B cell (primary cell): Measurements from ENCODE around the gene ATG13. TPM values are rescaled to one million over a fixed set of nuclear protein-coding genes. Genes with fewer than 3 reads are reported as not detected.

Source experiments
- ATAC-seq: fragments of 200-7000 bp; cut with Tn5 transposase; one replicate; pipeline ENCODE4 v1.10.0; 2021; ENCODE audit warnings: low read depth, mild to moderate bottlenecking, moderate number of reproducible peaks, moderate library complexity
- CTCF ChIA-PET: fragments of 350-600 bp; sonication (Branson Sonifier 250); formaldehyde crosslinking; loops from one replicate; lab custom pipeline; 2021; ENCODE audit warnings: antibody characterized with exemption, inconsistent platforms; lab: Charles Lee
- POLR2A ChIA-PET: fragments of 350-600 bp; sonication (Branson Sonifier 250); formaldehyde crosslinking; loops from one replicate; lab custom pipeline; 2021; ENCODE audit warnings: antibody characterized with exemption; lab: Charles Lee
- DNase-seq: peaks from one replicate; pipeline ENCODE4 v3.0.0; 2013
- H2AFZ ChIP-seq: 2 replicates; pipeline ENCODE4 v1.6.1; 2012; ENCODE audit warnings: mild to moderate bottlenecking, low read depth, low read length; ENCODE audit not compliant: insufficient read depth, poor library complexity, severe bottlenecking
- H3K27ac ChIP-seq, 2 donors: 1 replicate in 1 of 2; 2 replicates in 1 of 2; pipeline ENCODE4 v1.5.1; 2012 to 2013; ENCODE audit warnings: low read length in 2 of 2, mild to moderate bottlenecking in 2 of 2, moderate library complexity in 1 of 2
- H3K27me3 ChIP-seq, 4 experiments: fragments of 200-600 bp in 1 of 4; sonication (generic) in 1 of 4; replicated peaks in 1 of 4; 1 replicate in 2 of 4; 2 replicates in 2 of 4; pipeline versions ENCODE4 v1.6.1 to v1.7.0; 2013 to 2016; ENCODE audit warnings: low read length in 3 of 4, mild to moderate bottlenecking in 2 of 4, mixed read lengths in 1 of 4, moderate library complexity in 1 of 4; ENCODE audit not compliant: insufficient read depth in 4 of 4, control insufficient read depth in 3 of 4; ENCODE audit errors: control extremely low read depth in 1 of 4
- H3K36me3 ChIP-seq, 2 experiments: replicated peaks in 1 of 2; 1 replicate in 1 of 2; 2 replicates in 1 of 2; pipeline versions ENCODE4 v1.6.1 to v1.7.1; 2013; ENCODE audit warnings: low read length in 1 of 2; ENCODE audit not compliant: insufficient read depth in 2 of 2, control insufficient read depth in 1 of 2; ENCODE audit errors: control extremely low read depth in 1 of 2, extremely low read depth in 1 of 2
- H3K4me1 ChIP-seq, 2 donors: fragments of 200-600 bp in 1 of 2; sonication (generic) in 1 of 2; 1 replicate in 1 of 2; 2 replicates in 1 of 2; pipeline versions ENCODE4 v1.5.1 to v1.6.1; 2013 to 2017; ENCODE audit warnings: low read length in 2 of 2; ENCODE audit not compliant: control insufficient read depth in 2 of 2, insufficient read depth in 2 of 2
- H3K4me2 ChIP-seq: replicated peaks from 2 replicates; pipeline ENCODE3; 2012; ENCODE audit warnings: mild to moderate bottlenecking, low read depth, low read length; ENCODE audit not compliant: poor library complexity, severe bottlenecking
- H3K4me3 ChIP-seq, 5 experiments: fragments of 200-600 bp in 1 of 5; sonication (generic) in 1 of 5; 1 replicate in 3 of 5; 2 replicates in 2 of 5; pipeline versions ENCODE4 v1.5.1 to v1.7.0; 2011 to 2016; ENCODE audit warnings: low read length in 4 of 5, mild to moderate bottlenecking in 4 of 5, low read depth in 2 of 5, control low read depth in 1 of 5, moderate library complexity in 1 of 5; ENCODE audit not compliant: insufficient read depth in 1 of 5; ENCODE audit errors: control extremely low read depth in 1 of 5, extremely low read depth in 1 of 5
- H3K79me2 ChIP-seq: fragments of 200-600 bp; sonication (generic); one replicate; pipeline ENCODE4 v1.6.0; 2016; ENCODE audit warnings: low read length; ENCODE audit not compliant: control insufficient read depth, insufficient read depth
- H3K9ac ChIP-seq: fragments of 200-600 bp; sonication (generic); 2 replicates; pipeline ENCODE4 v1.6.1; 2017; ENCODE audit warnings: mild to moderate bottlenecking, low read length, moderate library complexity
- H3K9me3 ChIP-seq, 3 donors: one replicate each; pipeline versions ENCODE4 v1.6.1 to v1.7.1; 2013; ENCODE audit warnings: low read length in 2 of 3; ENCODE audit not compliant: control insufficient read depth in 2 of 3, insufficient read depth in 1 of 3; ENCODE audit errors: control extremely low read depth in 1 of 3
- H4K20me1 ChIP-seq: 2 replicates; pipeline ENCODE4 v1.6.0; 2012; ENCODE audit warnings: mild to moderate bottlenecking, low read length; ENCODE audit not compliant: insufficient read depth, control insufficient read depth, poor library complexity, severe bottlenecking
- H3K27ac Mint-ChIP-seq: one replicate; pipeline ENCODE4 v1.8.0; 2021; ENCODE audit warnings: mixed read lengths
- H3K27me3 Mint-ChIP-seq: one replicate; pipeline ENCODE4 v1.8.0; 2021; ENCODE audit warnings: mixed read lengths
- H3K4me1 Mint-ChIP-seq: one replicate; pipeline ENCODE4 v1.8.0; 2021; ENCODE audit warnings: mixed read lengths
- H3K4me3 Mint-ChIP-seq: one replicate; pipeline ENCODE4 v1.8.0; 2021; ENCODE audit warnings: mixed read lengths
- H3K9me3 Mint-ChIP-seq: one replicate; pipeline ENCODE4 v1.8.0; 2022; ENCODE audit warnings: mixed read lengths; ENCODE audit not compliant: insufficient read depth
- CTCF ChIP-seq: fragments of 200-600 bp; IDR thresholded peaks from one replicate; pipeline ENCODE4 v1.8.0; 2022; ENCODE audit warnings: antibody characterized with exemption, mild to moderate bottlenecking
- EZH2 ChIP-seq: IDR thresholded peaks from 2 replicates; pipeline ENCODE4 v1.6.1; 2012; ENCODE audit warnings: borderline replicate concordance, low read depth, mild to moderate bottlenecking, moderate library complexity, low read length; ENCODE audit not compliant: insufficient read depth, poor library complexity, severe bottlenecking
- WGBS: methylation state at CpG from one replicate; pipeline ENCODE4 v1.1.5; 2013; ENCODE audit warnings: missing lambda C conversion rate; ENCODE audit not compliant: insufficient coverage; 5-methylcytosine and 5-hydroxymethylcytosine counted together
- intact Hi-C: fragments of 100-400 bp; cut with micrococcal nuclease; formaldehyde crosslinking; loops from one replicate; pipeline ENCODE4 v1.10.0; 2022
- polyA plus RNA-seq: library from polyadenylated mRNA; depleted of rRNA; stranded (reverse); fragments of >200 nt; gene quantifications from 2 replicates; pipeline ENCODE4 v1.2.3, GENCODE V29; 2012
- total RNA-seq, 2 donors: library from RNA; stranded (reverse); fragments of 120-200 nt in 1 of 2; gene quantifications; 1 replicate in 1 of 2; 2 replicates in 1 of 2; pipeline versions ENCODE4 v1.2.3 to v1.2.4, GENCODE V29; 2013 to 2022

ATG13 gene
- total and polyA plus RNA-seq, 2 donors (not counting 1 experiment from before 2014, with no cell fraction given) = 48.5 to 88.8 TPM

DNA sequence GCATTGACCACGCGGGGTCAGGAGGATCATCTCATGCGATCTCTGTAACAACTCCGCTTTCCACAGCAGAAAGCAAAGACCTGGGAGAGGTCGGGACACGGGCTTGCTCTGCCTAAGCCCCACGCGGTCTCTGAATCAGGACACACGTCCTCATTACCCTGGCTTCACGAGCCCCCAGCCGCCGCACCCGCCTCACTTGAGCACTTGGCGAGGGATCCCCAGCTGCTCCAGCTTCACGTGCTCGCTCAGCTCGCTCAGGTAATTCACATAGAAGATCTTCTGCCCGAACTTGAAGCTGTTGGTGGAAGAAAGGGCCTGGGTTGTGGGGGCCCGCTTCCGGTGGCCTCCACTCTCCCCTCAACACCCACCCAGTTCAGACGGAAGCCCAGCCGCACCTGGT lies 63.5 kb downstream of the ATG13 start:
- Histone ChIP-seq H3K4me1 (peaks cover 12 to 17% of the 10 kb centered on the region in 2 donors), H2AFZ (no peak overlapping the region), H3K4me2 (no peak overlapping the region), H3K36me3 (peaks cover 3 to 46% of the 10 kb centered on the region in 2 experiments), H3K9ac (no peak overlapping the region), H3K9me3 (no peaks in the 10 kb centered on the region), H3K27ac (no peak overlapping the region), H3K79me2 (no peaks in the 10 kb centered on the region), H3K4me3 (no peak overlapping the region), H4K20me1 (no peaks in the 10 kb centered on the region), H3K27me3 (no peaks in the 10 kb centered on the region)
- TF ChIP-seq EZH2 (no peak), CTCF (no peak)
- no peak overlapping the region for H3K27ac Mint-ChIP-seq
- H3K4me3 Mint-ChIP-seq = no peak overlapping the region
- H3K9me3 Mint-ChIP-seq = no peaks in the 10 kb centered on the region
- no peaks in the 10 kb centered on the region for H3K27me3 Mint-ChIP-seq
- DNase-seq = no peak
- intact Hi-C loops = no loop called here
- 95% methylated on average over 11 of the region's 22 CpGs for WGBS
- ChIA-PET CTCF (no interaction called here), POLR2A (no interaction called here)
- H3K4me1 Mint-ChIP-seq = peaks cover 15% of the 10 kb centered on the region
- ATAC-seq = no peak

- TF ChIP-seq CTCF = no peak
- no peak for TF ChIP-seq EZH2
- no peaks in the 10 kb centered on the region for H3K79me2 ChIP-seq
- no peak overlapping the region for H3K4me2 ChIP-seq
- POLR2A ChIA-PET = no interaction called here
- H3K4me1 ChIP-seq = peaks cover 6 to 7% of the 10 kb centered on the region in 2 donors
- H4K20me1 ChIP-seq = no peaks in the 10 kb centered on the region
- ATAC-seq (no peak), DNase-seq (no peak)
- no peak overlapping the region for H3K4me3 ChIP-seq
- no peaks in the 10 kb centered on the region for H3K9me3 Mint-ChIP-seq
- no peak overlapping the region for H3K4me3 Mint-ChIP-seq
- no peak overlapping the region for H2AFZ ChIP-seq
- no peaks in the 10 kb centered on the region for H3K9me3 ChIP-seq
- CTCF ChIA-PET = no interaction called here
- no peaks in the 10 kb centered on the region for H3K27me3 Mint-ChIP-seq
- peaks cover 8% of the 10 kb centered on the region for H3K4me1 Mint-ChIP-seq
- no peak overlapping the region for H3K9ac ChIP-seq
- H3K36me3 ChIP-seq = peaks cover 5 to 51% of the 10 kb centered on the region in 2 experiments
- H3K27me3 ChIP-seq = no peaks in the 10 kb centered on the region
- no peak overlapping the region for H3K27ac Mint-ChIP-seq
- no peak overlapping the region for H3K27ac ChIP-seq
- intact Hi-C loops = no loop called here
- WGBS = 98% methylated on average over 11 of the region's 11 CpGs
Observed at GRCh38 chr11:46681814-46682213, 64.5 kb downstream of the ATG13 start.
